Activated naive CD4-positive, alpha-beta T cell treated with anti-CD3 and anti-CD28 coated beads, Interleukin-2, amount 10 ng/mL, durations not matched to agents 7 days and 5 days (primary cell): Measurements from ENCODE around the gene NPFFR1.

Experiments
- CTCF ChIA-PET: fragments of 350-600 bp; sonication (Branson Sonifier 250); formaldehyde crosslinking; loops from one replicate; lab custom pipeline; 2021; ENCODE audit warnings: antibody characterized with exemption; lab: Charles Lee
- DNase-seq: peaks from one replicate; pipeline ENCODE4 v3.0.0-alpha.2; 2020
- H3K27ac Mint-ChIP-seq: one replicate; pipeline ENCODE4 v1.8.0; 2021; ENCODE audit warnings: mild to moderate bottlenecking, moderate library complexity, mixed read lengths
- H3K27me3 Mint-ChIP-seq: one replicate; pipeline ENCODE4 v1.8.0; 2021; ENCODE audit warnings: mild to moderate bottlenecking, mixed read lengths
- H3K36me3 Mint-ChIP-seq: one replicate; pipeline ENCODE4 v1.8.0; 2021; ENCODE audit warnings: mixed read lengths
- H3K4me1 Mint-ChIP-seq: one replicate; pipeline ENCODE4 v1.8.0; 2021; ENCODE audit warnings: mixed read lengths
- H3K4me3 Mint-ChIP-seq: one replicate; pipeline ENCODE4 v1.8.0; 2021; ENCODE audit warnings: mild to moderate bottlenecking, moderate library complexity, mixed read lengths
- H3K9me3 Mint-ChIP-seq: one replicate; pipeline ENCODE4 v1.8.0; 2021; ENCODE audit warnings: mixed read lengths

Gene NPFFR1

DNA sequence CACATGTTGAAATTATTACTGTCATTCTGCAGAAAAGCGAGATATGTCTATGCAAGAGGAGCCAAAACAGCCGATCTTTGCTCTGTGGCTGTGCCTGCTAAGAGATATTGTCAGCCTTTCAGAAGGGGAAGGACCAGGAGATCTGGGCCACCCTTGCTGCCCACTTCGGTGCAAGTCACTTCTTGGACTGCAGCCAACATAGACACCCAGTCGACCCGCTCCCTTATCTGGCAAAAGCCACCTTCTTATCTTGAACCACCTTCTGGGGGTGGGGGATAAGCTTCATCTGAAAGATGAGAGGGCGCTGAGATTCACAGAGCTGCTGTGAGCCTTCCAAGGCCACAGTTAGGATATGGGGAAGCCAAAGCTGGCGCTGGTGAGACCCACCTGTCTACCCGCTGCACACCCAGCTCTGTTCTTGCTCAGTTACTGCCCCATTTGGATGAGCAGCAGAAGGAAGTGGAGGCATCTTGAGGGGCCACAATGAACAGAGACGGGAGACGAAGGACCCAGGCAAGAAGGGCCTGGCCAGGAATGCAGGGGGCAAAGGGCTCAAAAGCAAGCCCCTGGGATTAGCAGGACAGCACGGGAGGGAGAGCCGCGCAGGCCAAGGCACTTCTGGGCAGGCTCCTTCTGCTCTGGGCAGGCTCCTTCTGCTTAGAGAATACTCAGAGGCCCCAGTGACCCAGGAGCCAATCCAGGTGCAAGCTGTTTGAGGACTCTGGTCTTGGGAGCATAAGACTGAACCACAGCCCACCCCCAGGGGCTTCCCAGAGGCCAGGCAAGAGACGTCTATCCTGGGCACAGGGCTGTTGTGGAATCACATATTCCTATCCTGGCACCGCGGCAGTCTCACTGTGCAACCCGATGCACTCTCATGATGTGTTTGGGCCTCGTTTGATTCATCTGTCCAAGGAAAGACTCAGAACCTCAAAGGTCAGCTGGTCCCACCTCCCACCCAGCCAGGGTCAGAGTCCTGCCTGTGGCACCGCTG is 38.4 kb upstream of the NPFFR1 start:
- H3K27ac Mint-ChIP-seq: no peak overlapping the region
- CTCF ChIA-PET: interaction anchor here (0.6 kb wide), 1 partner anchor 50 kb away, joined by 3 read pairs; no protein-coding TSS in a partner anchor

DNA sequence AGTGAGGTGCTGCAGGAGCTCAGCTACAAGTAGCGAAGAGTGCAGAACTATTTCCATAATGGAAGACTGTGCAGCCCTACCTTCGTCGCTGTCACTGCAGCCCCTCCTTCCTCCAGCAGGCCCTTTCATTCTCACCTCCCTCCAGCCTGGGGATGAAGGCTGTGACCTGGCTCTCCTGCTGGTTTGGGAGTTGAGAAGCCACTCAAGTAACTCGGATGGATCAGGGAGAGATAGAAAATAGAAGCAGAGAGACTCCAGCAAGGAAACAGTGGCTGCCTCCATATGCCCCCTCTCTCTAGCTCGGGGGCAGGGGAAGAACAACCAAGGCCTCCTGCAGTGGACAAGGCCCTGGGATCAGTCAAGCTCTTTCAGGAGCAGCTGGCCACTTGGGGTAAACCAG is 37.4 kb upstream of the NPFFR1 start:
- peaks cover 26% of the 10 kb centered on the region for H3K4me1 Mint-ChIP-seq
- CTCF ChIA-PET: no interaction called here
- H3K36me3 Mint-ChIP-seq: no peaks in the 10 kb centered on the region
- no peak overlapping the region for H3K4me3 Mint-ChIP-seq
- no peaks in the 10 kb centered on the region for H3K9me3 Mint-ChIP-seq
- DNase-seq: no peak
- no peak overlapping the region for H3K27ac Mint-ChIP-seq
- H3K27me3 Mint-ChIP-seq: no peaks in the 10 kb centered on the region

More for the DNA sequence above, 38.4 kb upstream of the NPFFR1 start:
- H3K36me3 Mint-ChIP-seq: no peaks in the 10 kb centered on the region
- no peak for DNase-seq
- peaks cover 26% of the 10 kb centered on the region for H3K4me1 Mint-ChIP-seq
- no peaks in the 10 kb centered on the region for H3K27me3 Mint-ChIP-seq
- no peaks in the 10 kb centered on the region for H3K9me3 Mint-ChIP-seq
- H3K4me3 Mint-ChIP-seq: no peak overlapping the region

DNA sequence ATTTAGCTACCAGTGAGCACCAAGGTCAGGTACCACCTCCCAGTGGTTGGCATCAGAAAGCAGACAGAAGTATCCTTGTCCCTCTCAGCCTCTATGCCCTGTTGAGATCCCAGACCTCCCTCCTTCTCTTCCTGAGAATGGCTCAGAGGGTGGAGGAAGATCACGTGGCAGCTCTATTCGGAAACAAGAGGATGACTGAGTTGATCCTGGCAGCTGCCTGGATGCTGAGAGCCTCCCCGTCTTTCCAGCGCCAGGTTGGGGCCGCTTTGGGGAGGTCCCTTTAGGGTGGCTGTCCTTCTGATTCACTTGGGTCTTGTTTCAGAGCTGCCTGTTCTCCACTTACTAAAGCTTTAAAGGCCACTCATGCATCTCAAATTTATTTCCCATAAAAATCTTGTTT is 36.9 kb upstream of the NPFFR1 start:
- no peak overlapping the region for H3K27ac Mint-ChIP-seq
- DNase-seq: no peak
- no peaks in the 10 kb centered on the region for H3K27me3 Mint-ChIP-seq
- no peaks in the 10 kb centered on the region for H3K9me3 Mint-ChIP-seq
- peaks cover 26% of the 10 kb centered on the region for H3K4me1 Mint-ChIP-seq
- no peaks in the 10 kb centered on the region for H3K36me3 Mint-ChIP-seq
- CTCF ChIA-PET: no interaction called here
- no peak overlapping the region for H3K4me3 Mint-ChIP-seq

DNA sequence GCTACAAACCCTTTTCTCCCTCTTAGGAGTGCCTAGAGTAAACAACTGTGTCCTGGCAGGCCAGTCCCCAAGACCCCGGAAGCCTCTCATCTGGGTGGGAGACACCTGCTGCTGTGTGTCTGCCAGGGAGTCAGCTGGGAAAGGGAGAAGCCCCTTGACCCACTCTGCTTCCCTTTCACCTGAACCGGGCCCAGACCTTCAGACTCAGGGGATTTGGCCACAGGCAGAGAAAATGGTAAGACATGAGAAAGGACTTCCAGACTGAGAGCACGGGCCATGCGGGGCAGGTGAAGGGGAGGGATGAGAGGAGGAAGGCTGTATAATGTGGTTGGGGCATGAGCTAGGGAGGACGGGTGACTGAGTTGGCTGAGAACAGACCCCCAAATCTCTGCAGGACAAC is 36.0 kb upstream of the NPFFR1 start:
- Mint-ChIP-seq H3K27me3 (no peaks in the 10 kb centered on the region), H3K9me3 (no peaks in the 10 kb centered on the region), H3K36me3 (no peaks in the 10 kb centered on the region), H3K27ac (no peak overlapping the region), H3K4me1 (peaks cover 24% of the 10 kb centered on the region), H3K4me3 (no peak overlapping the region)
- CTCF ChIA-PET: no interaction called here
- DNase-seq: no peak

DNA sequence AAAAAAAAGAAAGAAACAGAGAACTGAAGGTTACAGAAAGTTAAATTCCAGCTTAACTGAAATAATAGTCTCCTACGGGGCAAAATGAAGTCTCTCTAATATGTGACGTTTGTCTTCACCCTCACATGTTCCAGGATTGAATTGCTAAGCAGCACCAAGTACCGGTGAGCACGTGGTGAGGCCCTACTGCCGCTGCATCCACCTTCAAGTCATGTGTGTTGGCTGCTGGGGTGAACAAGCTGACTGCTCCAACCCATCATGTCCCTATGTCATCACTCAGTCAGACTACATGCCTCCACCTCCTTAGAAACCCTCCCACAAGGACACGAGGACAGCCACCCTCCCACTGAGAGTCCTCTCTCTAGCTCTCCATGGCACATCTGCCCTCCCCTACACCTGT is 35.4 kb upstream of the NPFFR1 start:
- peaks cover 18% of the 10 kb centered on the region for H3K4me1 Mint-ChIP-seq
- H3K36me3 Mint-ChIP-seq: no peaks in the 10 kb centered on the region
- no peak overlapping the region for H3K4me3 Mint-ChIP-seq
- CTCF ChIA-PET: interaction anchor here (0.9 kb wide), 1 partner anchor 97 kb away, joined by 3 read pairs; no protein-coding TSS in a partner anchor
- no peaks in the 10 kb centered on the region for H3K27me3 Mint-ChIP-seq
- DNase-seq: no peak
- H3K9me3 Mint-ChIP-seq: no peaks in the 10 kb centered on the region
- no peak overlapping the region for H3K27ac Mint-ChIP-seq

DNA sequence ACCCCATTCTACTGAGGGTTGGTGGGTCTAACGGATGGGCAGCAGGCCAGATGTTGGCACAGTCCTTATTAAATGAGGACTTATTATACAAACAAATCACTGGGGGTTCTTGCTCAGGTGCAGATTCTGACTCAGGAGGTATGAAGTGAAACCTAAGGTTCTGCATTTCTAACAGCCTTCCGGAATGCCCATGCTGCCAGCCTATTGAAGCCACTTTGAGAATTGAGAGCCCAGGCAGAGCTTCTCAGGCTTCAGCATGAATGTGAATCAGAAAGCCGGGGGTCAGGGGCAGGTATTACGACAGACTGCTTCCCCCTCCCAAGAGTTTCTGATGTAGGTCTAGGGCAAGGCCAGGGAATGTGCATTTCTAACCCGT is 34.1 kb upstream of the NPFFR1 start:
- CTCF ChIA-PET: no interaction called here
- Mint-ChIP-seq H3K9me3 (no peaks in the 10 kb centered on the region), H3K27ac (no peak overlapping the region), H3K4me1 (peaks cover 8% of the 10 kb centered on the region), H3K4me3 (no peak overlapping the region), H3K27me3 (no peaks in the 10 kb centered on the region), H3K36me3 (no peaks in the 10 kb centered on the region)
- DNase-seq: no peak

DNA sequence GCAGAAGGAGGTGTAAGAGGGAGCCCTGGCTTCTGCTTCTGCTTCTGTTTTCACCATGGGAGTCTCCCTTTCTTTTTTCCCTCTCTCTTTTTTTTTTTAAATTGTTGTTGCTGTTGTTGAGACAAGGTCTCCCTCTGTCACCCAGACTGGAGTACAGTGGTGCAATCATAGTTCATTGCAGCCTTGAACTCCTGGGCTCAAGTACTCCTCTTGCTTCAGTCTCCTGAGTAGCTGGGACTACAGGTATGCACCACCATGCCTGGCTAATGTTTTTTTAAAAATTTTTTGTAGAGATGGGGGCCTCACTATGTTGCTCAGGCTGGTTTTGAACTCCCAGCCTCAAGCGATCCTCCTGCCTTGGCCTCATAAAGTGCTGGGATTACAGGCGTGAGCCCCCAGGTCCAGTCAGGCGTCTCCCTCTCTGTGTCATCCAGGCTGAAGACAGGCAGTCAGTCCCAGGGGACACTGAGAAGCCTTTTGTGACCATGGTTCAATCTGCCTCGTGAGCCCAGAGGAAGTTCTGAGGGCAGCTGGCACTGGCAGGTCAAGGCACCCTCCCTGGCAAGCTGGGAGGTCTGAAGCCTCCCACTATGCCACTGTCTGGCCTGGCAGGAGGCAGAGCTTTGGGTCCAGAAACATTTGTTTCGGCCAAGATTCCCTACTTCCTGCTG is 33.6 kb upstream of the NPFFR1 start:
- Mint-ChIP-seq H3K4me1 (peaks cover 3% of the 10 kb centered on the region), H3K27ac (no peak overlapping the region), H3K36me3 (no peaks in the 10 kb centered on the region), H3K9me3 (no peaks in the 10 kb centered on the region), H3K27me3 (no peaks in the 10 kb centered on the region), H3K4me3 (no peak overlapping the region)
- CTCF ChIA-PET: no interaction called here
- no peak for DNase-seq

DNA sequence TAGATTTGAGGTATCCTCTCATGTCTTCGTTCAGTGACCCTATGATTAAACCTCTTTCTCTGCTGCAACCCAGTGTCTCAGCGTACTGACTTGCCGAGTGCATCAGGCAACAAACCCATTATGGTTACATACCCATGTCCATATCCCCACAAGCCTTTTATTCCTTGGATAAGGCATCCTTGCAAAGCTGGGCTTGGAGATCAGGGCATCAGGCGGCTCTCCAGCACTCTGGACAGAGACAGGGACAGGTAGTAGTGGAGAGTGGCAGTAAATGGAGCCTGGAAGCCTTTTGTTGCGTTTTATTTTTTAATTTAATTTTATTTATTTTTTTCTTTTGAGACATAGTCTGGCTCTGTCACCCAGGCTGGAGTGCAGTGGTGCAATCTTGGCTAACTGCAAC is 32.0 kb upstream of the NPFFR1 start:
- CTCF ChIA-PET: interaction anchor here (1.5 to 2.3 kb wide), 2 partner anchors 43 to 200 kb away, joined by 4 to 6 read pairs; no protein-coding TSS in a partner anchor
- H3K27me3 Mint-ChIP-seq: no peaks in the 10 kb centered on the region
- no peaks in the 10 kb centered on the region for H3K36me3 Mint-ChIP-seq
- H3K9me3 Mint-ChIP-seq: no peaks in the 10 kb centered on the region
- H3K4me3 Mint-ChIP-seq: no peak overlapping the region
- DNase-seq: no peak
- H3K4me1 Mint-ChIP-seq: no peaks in the 10 kb centered on the region
- no peak overlapping the region for H3K27ac Mint-ChIP-seq

DNA sequence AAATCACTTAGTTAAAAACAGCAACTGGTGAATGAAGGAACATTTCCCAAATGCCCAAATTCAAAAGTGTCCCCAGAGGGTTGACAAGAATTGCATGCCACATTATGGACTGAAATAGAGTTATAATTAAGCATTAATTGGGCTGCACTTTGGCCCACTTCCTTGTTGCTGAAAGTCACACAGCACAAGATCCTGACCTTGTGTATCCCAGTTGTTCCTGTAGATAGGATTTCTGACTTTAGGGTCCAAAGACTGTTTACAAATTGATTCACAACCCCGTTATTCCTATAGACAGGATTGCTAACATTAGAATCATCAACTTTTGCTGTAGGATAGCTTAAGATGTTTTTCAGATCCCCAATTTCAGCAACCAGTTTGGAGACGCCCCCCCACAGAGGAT is 31.5 kb upstream of the NPFFR1 start:
- CTCF ChIA-PET: interaction anchor here (1.5 to 2.3 kb wide), 2 partner anchors 43 to 200 kb away, joined by 4 to 6 read pairs; no protein-coding TSS in a partner anchor
- no peaks in the 10 kb centered on the region for H3K9me3 Mint-ChIP-seq
- H3K4me3 Mint-ChIP-seq: no peak overlapping the region
- no peaks in the 10 kb centered on the region for H3K36me3 Mint-ChIP-seq
- H3K27me3 Mint-ChIP-seq: no peaks in the 10 kb centered on the region
- no peaks in the 10 kb centered on the region for H3K4me1 Mint-ChIP-seq
- DNase-seq: no peak
- H3K27ac Mint-ChIP-seq: no peak overlapping the region

DNA sequence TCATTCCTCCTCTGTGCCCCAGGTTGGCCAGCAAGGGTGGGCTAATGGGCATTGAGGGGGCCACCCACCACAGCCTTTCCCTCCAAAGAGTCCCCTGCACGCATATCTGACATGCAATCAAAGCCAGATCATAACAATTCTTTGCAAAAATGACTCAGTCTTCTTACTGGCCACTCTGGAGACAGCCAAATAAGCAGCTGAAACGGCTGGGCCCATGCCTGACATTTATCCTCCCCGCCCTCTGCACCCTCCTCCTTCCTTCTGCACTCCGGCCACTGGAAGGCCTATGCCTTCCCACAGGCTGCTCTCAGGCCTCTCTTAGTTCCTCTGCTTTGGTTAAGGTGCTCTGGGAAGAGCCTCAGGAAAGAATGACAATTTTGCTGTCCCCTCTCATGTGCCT is 29.2 kb upstream of the NPFFR1 start:
- Mint-ChIP-seq H3K27ac (no peak overlapping the region), H3K4me3 (no peak overlapping the region), H3K9me3 (no peaks in the 10 kb centered on the region), H3K27me3 (no peaks in the 10 kb centered on the region), H3K4me1 (no peaks in the 10 kb centered on the region), H3K36me3 (no peaks in the 10 kb centered on the region)
- no peak for DNase-seq
- CTCF ChIA-PET: interaction anchor here (0.7 to 1.0 kb wide), 2 partner anchors 45 to 91 kb away, joined by 3 read pairs; no protein-coding TSS in a partner anchor

DNA sequence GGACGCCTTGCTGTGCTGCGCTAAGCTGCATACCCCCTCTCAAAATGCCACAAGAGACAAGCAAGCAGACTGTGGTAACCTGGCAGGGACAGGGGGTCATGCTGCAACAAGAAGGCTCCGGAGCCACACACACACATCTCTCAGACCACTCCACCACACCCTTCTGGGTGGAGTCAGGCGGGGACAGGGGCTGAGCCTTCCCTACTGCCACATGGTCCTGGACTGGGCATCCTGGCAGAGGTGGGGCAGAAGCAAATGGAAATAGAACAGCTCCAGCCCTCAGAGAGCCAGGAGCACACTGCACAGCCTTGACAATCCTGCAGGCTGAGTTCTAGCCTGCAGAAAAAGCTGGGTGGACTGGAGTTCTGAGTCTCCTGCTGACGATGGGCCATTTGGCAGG is 28.4 kb upstream of the NPFFR1 start:
- Mint-ChIP-seq H3K4me3 (no peak overlapping the region), H3K27me3 (no peaks in the 10 kb centered on the region), H3K9me3 (no peaks in the 10 kb centered on the region), H3K36me3 (no peaks in the 10 kb centered on the region), H3K4me1 (no peaks in the 10 kb centered on the region), H3K27ac (no peak overlapping the region)
- DNase-seq: no peak
- CTCF ChIA-PET: no interaction called here

DNA sequence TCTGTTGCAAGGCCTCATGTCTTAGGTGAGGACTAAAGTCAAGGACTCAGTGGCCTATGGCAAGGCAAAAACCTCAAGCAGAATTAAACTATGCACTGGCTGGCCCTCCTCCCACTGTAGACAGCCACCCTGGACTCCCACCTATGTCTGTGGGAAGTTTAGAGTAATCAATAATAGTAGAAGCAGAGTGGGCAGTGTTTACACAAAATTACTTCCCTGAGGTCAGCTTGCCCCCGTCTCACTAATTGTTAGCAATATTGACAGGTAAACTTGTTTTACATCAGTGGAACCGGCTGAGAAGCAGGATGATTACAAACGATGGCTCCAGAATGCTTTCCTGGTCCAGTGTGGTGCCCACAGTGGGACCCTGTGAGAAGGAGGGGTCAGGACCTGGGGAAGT is 27.9 kb upstream of the NPFFR1 start:
- Mint-ChIP-seq H3K4me1 (no peaks in the 10 kb centered on the region), H3K9me3 (no peaks in the 10 kb centered on the region), H3K27me3 (no peaks in the 10 kb centered on the region), H3K36me3 (no peaks in the 10 kb centered on the region), H3K27ac (no peak overlapping the region), H3K4me3 (no peak overlapping the region)
- no peak for DNase-seq
- CTCF ChIA-PET: no interaction called here

DNA sequence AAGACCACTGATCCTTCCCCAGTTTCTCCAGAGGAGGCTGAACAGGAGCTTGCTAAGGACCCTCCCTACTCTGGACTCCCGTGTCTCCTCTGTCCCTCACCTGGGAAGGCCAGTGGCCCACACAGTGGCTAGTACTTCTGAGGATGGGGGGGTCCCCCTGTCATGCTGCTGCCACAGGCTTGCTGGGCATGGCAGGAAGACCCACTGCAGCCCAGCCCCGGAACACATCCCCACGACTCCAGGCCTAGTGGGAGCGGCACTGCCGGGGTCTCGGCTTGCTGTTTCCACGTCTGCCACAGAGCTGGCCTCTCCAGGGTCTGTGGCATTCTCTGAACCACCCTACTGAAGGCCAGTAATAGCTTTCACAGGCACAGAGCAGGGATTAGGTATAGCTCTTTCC is 25.9 kb upstream of the NPFFR1 start:
- H3K27me3 Mint-ChIP-seq: no peaks in the 10 kb centered on the region
- CTCF ChIA-PET: interaction anchor here (1.1 kb wide), 2 partner anchors 15 to 27 kb away, joined by 3 to 4 read pairs; no protein-coding TSS in a partner anchor
- H3K4me1 Mint-ChIP-seq: no peaks in the 10 kb centered on the region
- no peaks in the 10 kb centered on the region for H3K36me3 Mint-ChIP-seq
- no peaks in the 10 kb centered on the region for H3K9me3 Mint-ChIP-seq
- no peak overlapping the region for H3K4me3 Mint-ChIP-seq
- no peak for DNase-seq
- no peak overlapping the region for H3K27ac Mint-ChIP-seq

DNA sequence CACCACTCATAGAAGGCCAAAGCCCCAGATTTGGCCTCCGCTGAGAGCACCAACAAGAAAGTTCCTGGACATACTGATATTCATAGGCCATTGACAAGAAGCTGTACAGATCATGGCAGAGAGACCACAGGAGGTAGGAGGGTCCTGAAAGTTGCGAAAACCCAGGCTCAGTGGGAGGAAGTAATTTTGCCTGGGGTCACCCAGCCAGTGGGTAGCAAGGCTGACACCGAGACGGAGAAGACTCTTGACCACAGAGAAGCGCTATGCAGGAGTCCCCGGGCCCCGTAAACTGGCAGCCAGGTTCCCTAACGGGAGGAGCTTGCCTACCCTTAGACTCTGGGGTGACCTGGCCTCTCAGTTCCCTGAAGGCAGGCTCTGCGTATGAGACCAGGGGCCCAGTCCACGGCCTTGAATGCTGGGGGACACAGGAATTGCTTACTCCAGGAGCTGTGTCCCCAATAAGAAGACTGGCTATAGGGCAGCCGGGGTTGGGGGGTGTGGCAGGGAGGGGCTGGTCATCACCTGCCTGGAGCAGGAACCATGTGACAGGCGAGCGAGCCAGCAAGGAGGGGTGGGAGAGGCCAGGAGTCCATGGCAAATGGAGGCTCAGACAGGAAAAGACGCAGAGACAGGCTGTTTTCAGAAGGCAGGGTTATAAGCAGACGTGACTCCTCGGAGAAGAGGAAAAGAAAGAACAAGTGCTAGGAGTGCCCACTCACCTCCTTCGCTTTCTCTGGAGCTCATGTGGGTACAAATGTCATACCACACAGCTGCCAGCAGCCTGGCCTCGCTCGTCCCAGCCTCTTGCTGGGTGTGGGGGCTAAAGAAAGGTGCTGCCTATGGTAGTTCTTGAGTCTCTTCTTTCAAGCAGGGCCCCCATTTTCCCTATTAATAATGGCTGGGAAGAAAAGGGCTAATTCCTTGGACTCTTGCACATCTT is 24.6 kb upstream of the NPFFR1 start:
- Mint-ChIP-seq H3K4me3 (no peak overlapping the region), H3K27ac (peak overlapping the region; percentile 17)

More for the DNA sequence above, 24.6 kb upstream of the NPFFR1 start:
- Mint-ChIP-seq H3K27me3 (no peaks in the 10 kb centered on the region), H3K9me3 (no peaks in the 10 kb centered on the region), H3K36me3 (no peaks in the 10 kb centered on the region), H3K4me1 (no peaks in the 10 kb centered on the region)
- DNase-seq: no peak
- CTCF ChIA-PET: no interaction called here
